Neural cell (in vitro differentiated cells): ENCODE data around the gene PPM1H.

ENCODE experiments used
- CTCF ChIP-seq: fragments of 450-650 bp; IDR thresholded peaks from 2 replicates; pipeline ENCODE4 v1.5.1; 2014; ENCODE audit warnings: antibody characterized with exemption, mild to moderate bottlenecking, moderate library complexity; ENCODE audit not compliant: poor library complexity, severe bottlenecking
- EZH2 ChIP-seq: fragments of 200-600, 300-800 bp; shearing (Covaris generic), sonication (generic); IDR thresholded peaks from 2 replicates; pipeline ENCODE4 v1.6.1; 2014; ENCODE audit warnings: antibody characterized with exemption, low read length, borderline replicate concordance, mild to moderate bottlenecking; ENCODE audit not compliant: insufficient read depth, poor library complexity, severe bottlenecking
- POLR2AphosphoS5 ChIP-seq: IDR thresholded peaks from 2 replicates; pipeline ENCODE4 v1.6.1; 2012
- REST ChIP-seq: IDR thresholded peaks from 2 replicates; pipeline ENCODE4 v1.6.1; 2012; ENCODE audit warnings: borderline replicate concordance
- SMC3 ChIP-seq: fragments of 450-650 bp; conservative IDR thresholded peaks from 2 replicates; pipeline ENCODE4 v1.6.1; 2014; ENCODE audit warnings: antibody characterized with exemption, mild to moderate bottlenecking, moderate library complexity; ENCODE audit not compliant: poor library complexity

- TF ChIP-seq CTCF (no peak), EZH2 (no peak), SMC3 (no peak), REST (no peak), POLR2AphosphoS5 (no peak)
Measured at GRCh38 chr12:62725781-62726180, 209.2 kb downstream of the PPM1H start.
